Stimulated activated CD8-positive, alpha-beta memory T cell treated with anti-CD3 and anti-CD28 coated beads, Interleukin-15, amount 100 ng/mL, for 4 hours (primary cell): ENCODE measurements around the gene ACTR2.
A peak's percentile ranks its signal among the peaks of the same experiment; 100 is the strongest.

Source experiments
- DNase-seq, 2 donors: peaks; one replicate each; pipeline ENCODE4 v3.0.0-alpha.2; 2020; ENCODE audit warnings: low read depth in 2 of 2

The ACTR2 gene

GRCh38 chr2:65278531-65278981, 50.9 kb downstream of the ACTR2 start:
- DNase-seq, result no peak

GRCh38 chr2:65279756-65280155, 52.1 kb downstream of the ACTR2 start:
- DNase-seq, result no peak

GRCh38 chr2:65281627-65282351, 54.2 kb downstream of the ACTR2 start:
- DNase-seq, result no peak

- DNase-seq, result no peak
Observed at GRCh38 chr2:65282477-65283053, 54.9 kb downstream of the ACTR2 start.

GRCh38 chr2:65287364-65287763, 59.7 kb downstream of the ACTR2 start:
- DNase-seq, result no peak

GRCh38 chr2:65291216-65292105, 63.8 kb downstream of the ACTR2 start:
- no peak for DNase-seq

- DNase-seq, result no peak
Observed at GRCh38 chr2:65292106-65292400, 64.4 kb downstream of the ACTR2 start.

GRCh38 chr2:65292461-65293011, 64.9 kb downstream of the ACTR2 start:
- no peak for DNase-seq

- DNase-seq, result no peak
Observed at GRCh38 chr2:65293376-65293775, 65.7 kb downstream of the ACTR2 start.

GRCh38 chr2:65294136-65294535, 66.5 kb downstream of the ACTR2 start:
- no peak for DNase-seq

GRCh38 chr2:65294701-65295100, 67.1 kb downstream of the ACTR2 start:
- no peak for DNase-seq

GRCh38 chr2:65296971-65297370, 69.3 kb downstream of the ACTR2 start:
- DNase-seq, result no peak

GRCh38 chr2:65297544-65297943, 69.9 kb downstream of the ACTR2 start:
- DNase-seq, result no peak

- no peak for DNase-seq
Observed at GRCh38 chr2:65298089-65298488, 70.5 kb downstream of the ACTR2 start.

GRCh38 chr2:65299246-65299645, 71.6 kb downstream of the ACTR2 start:
- peak in 1 of 2 donors; percentile 9 for DNase-seq

- no peak for DNase-seq
Observed at GRCh38 chr2:65300134-65300760, 72.6 kb downstream of the ACTR2 start.

GRCh38 chr2:65300761-65301711, 73.4 kb downstream of the ACTR2 start:
- DNase-seq, result peak; percentile 49 to 54

- no peak for DNase-seq
Observed at GRCh38 chr2:65305934-65306333, 78.3 kb downstream of the ACTR2 start.

GRCh38 chr2:65309699-65310098, 82.1 kb downstream of the ACTR2 start:
- no peak for DNase-seq

- no peak for DNase-seq
Observed at GRCh38 chr2:65311049-65311448, 83.4 kb downstream of the ACTR2 start.

- no peak for DNase-seq
Observed at GRCh38 chr2:65311596-65311995, 84.0 kb downstream of the ACTR2 start.
